Measurements from ENCODE around the gene FKBP14.

GRCh38 chr7:30005464-30005863 lies 21.0 kb downstream of the FKBP14 start:
- TF ChIP-seq CTCF (IDR thresholded peaks at IDR 0.05): no peak
- TF ChIP-seq EP300 (IDR thresholded peaks at IDR 0.05): no peak
- no peak for TF ChIP-seq POLR2A (IDR thresholded peaks at IDR 0.05)

All from tibial nerve (tissue), 4 donors.